Prostate gland (tissue), 2 donors: ENCODE measurements around the gene AGR2.

Experiments
- CTCF ChIP-seq, 4 experiments: fragments of 200-600 bp in 2 of 4; fragments of 450-650 bp in 2 of 4; sonication (generic) in 2 of 4; IDR thresholded peaks; 1 replicate in 3 of 4; 2 replicates in 1 of 4; pipeline ENCODE4 v1.5.1; 2016 to 2019; ENCODE audit warnings: antibody characterized with exemption in 4 of 4, mild to moderate bottlenecking in 2 of 4, moderate library complexity in 2 of 4
- POLR2A ChIP-seq: fragments of 450-650 bp; IDR thresholded peaks from one replicate; pipeline ENCODE4 v1.6.1; 2016; ENCODE audit warnings: antibody characterized with exemption, mild to moderate bottlenecking

DNA sequence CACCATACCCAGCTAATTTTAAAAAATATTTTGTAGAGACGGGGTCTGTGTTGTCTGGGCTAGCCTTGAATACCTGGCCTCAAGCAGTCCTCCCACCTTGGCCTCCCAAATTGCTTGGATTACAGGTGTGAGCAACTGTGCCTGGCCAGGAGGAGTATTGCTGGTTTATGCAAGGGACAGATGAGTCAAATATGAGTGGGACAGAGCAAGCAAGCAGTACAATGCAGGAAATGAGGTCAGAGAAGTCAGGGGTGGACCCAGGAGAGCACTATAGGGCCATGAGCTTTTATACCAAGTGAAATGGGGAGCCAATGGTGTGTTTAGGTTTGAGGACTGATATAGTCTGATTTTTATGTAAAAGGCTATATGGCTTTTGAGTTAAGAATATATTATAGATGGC is 45.0 kb downstream of the AGR2 start:
- TF ChIP-seq CTCF (IDR thresholded peaks at IDR 0.05) (no peak), POLR2A (no peak)
